ENCODE measurements around the gene GLT8D2.

The GLT8D2 gene

GRCh38 chr12:104063712-104064030 lies 13.7 kb upstream of the GLT8D2 start:
- peaks cover 4% of the 10 kb centered on the region for H3K4me1 ChIP-seq
- H2AFZ ChIP-seq, result peak overlapping the region; percentile 98
- no peaks in the 10 kb centered on the region for H3K9me3 ChIP-seq (ENCODE audit: control insufficient read depth, low read length)
- peak overlapping the region; percentile 5 for H3K9ac ChIP-seq
- H3K36me3 ChIP-seq (ENCODE audit: control insufficient read depth, insufficient read depth, low read length), result no peaks in the 10 kb centered on the region
- H3K27ac ChIP-seq, result peak overlapping the region; percentile 61
- peaks cover 17% of the 10 kb centered on the region for H3K79me2 ChIP-seq
- H3K27me3 ChIP-seq (ENCODE audit: control insufficient read depth, insufficient read depth, low read length), result no peaks in the 10 kb centered on the region
- H3K4me2 ChIP-seq (ENCODE audit: low read length), result peak overlapping the region; percentile 95
- TF ChIP-seq, protein P1, sequence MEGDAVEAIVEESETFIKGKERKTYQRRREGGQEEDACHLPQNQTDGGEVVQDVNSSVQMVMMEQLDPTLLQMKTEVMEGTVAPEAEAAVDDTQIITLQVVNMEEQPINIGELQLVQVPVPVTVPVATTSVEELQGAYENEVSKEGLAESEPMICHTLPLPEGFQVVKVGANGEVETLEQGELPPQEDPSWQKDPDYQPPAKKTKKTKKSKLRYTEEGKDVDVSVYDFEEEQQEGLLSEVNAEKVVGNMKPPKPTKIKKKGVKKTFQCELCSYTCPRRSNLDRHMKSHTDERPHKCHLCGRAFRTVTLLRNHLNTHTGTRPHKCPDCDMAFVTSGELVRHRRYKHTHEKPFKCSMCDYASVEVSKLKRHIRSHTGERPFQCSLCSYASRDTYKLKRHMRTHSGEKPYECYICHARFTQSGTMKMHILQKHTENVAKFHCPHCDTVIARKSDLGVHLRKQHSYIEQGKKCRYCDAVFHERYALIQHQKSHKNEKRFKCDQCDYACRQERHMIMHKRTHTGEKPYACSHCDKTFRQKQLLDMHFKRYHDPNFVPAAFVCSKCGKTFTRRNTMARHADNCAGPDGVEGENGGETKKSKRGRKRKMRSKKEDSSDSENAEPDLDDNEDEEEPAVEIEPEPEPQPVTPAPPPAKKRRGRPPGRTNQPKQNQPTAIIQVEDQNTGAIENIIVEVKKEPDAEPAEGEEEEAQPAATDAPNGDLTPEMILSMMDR (IDR thresholded peaks at IDR 0.05), result no peak
- H3K4me3 ChIP-seq (ENCODE audit: low read depth, low read length), result peak overlapping the region; percentile 90

GRCh38 chr12:104060791-104061190 lies 10.8 kb upstream of the GLT8D2 start:
- no peak overlapping the region for H3K4me3 ChIP-seq (ENCODE audit: low read depth, low read length)

DNA sequence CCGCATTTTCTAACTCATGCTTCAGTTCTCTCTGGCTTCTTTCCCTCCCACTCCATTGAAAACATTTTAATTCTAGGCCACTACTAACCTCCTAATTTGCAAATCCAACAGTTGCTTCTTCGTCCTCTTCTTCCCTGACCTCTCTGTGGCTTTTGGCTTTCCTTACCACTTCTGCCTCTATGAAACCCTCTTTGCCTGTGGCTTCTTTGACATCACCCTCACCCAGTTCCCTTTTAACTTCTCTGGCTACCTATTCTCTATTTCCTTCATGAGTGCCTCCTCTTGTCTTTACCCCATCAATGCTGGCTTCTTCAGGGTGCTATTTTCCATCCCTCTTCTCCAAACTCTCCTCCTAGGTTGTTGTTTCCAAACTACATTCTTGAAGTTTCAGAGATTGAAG lies 10.0 kb upstream of the GLT8D2 start:
- Histone ChIP-seq H3K79me2 (peaks cover under 1% of the 10 kb centered on the region), H3K27me3 (ENCODE audit: control insufficient read depth, insufficient read depth, low read length) (no peaks in the 10 kb centered on the region), H3K9ac (no peak overlapping the region), H2AFZ (no peak overlapping the region), H3K9me3 (ENCODE audit: control insufficient read depth, low read length) (no peaks in the 10 kb centered on the region), H3K36me3 (ENCODE audit: control insufficient read depth, insufficient read depth, low read length) (no peaks in the 10 kb centered on the region), H3K4me1 (peaks cover 15% of the 10 kb centered on the region), H3K27ac (no peak overlapping the region), H3K4me2 (ENCODE audit: low read length) (no peak overlapping the region), H3K4me3 (ENCODE audit: low read depth, low read length) (no peak overlapping the region)
- TF ChIP-seq, protein P1 (IDR thresholded peaks at IDR 0.05), result no peak

More at GRCh38 chr12:104060791-104061190, 10.8 kb upstream of the GLT8D2 start:
- H3K27me3 ChIP-seq (ENCODE audit: control insufficient read depth, insufficient read depth, low read length), result no peaks in the 10 kb centered on the region
- peaks cover 5% of the 10 kb centered on the region for H3K79me2 ChIP-seq
- H3K27ac ChIP-seq, result no peak overlapping the region
- no peak overlapping the region for H3K9ac ChIP-seq
- no peak overlapping the region for H2AFZ ChIP-seq
- no peak overlapping the region for H3K4me2 ChIP-seq (ENCODE audit: low read length)
- H3K9me3 ChIP-seq (ENCODE audit: control insufficient read depth, low read length), result no peaks in the 10 kb centered on the region
- H3K36me3 ChIP-seq (ENCODE audit: control insufficient read depth, insufficient read depth, low read length), result no peaks in the 10 kb centered on the region
- H3K4me1 ChIP-seq, result peaks cover 11% of the 10 kb centered on the region
- TF ChIP-seq, protein P1 (IDR thresholded peaks at IDR 0.05), result no peak

DNA sequence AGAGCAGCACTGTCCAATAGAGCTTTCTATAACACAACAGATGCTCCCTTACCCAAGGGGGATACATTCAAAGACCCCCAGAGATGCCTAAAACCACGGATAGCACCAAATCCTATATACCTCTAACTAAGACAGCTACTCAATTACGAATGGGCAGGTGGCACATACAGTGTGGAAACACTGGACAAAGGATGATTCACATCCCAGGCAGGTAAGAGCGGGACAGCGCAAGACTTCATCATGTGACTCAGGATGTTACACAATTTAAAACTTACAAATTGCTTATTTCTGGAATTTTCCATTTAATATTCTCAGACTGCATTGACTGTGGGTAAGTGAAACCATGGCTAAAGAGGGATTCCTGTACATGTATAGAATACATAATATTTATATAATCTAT lies 8.8 kb upstream of the GLT8D2 start:
- TF ChIP-seq, protein P1 (IDR thresholded peaks at IDR 0.05), result no peak
- no peak overlapping the region for H3K9ac ChIP-seq
- peaks cover 15% of the 10 kb centered on the region for H3K4me1 ChIP-seq
- H3K4me2 ChIP-seq (ENCODE audit: low read length), result no peak overlapping the region
- no peak overlapping the region for H2AFZ ChIP-seq
- H3K79me2 ChIP-seq, result no peaks in the 10 kb centered on the region
- H3K36me3 ChIP-seq (ENCODE audit: control insufficient read depth, insufficient read depth, low read length), result no peaks in the 10 kb centered on the region
- H3K9me3 ChIP-seq (ENCODE audit: control insufficient read depth, low read length), result no peaks in the 10 kb centered on the region
- no peaks in the 10 kb centered on the region for H3K27me3 ChIP-seq (ENCODE audit: control insufficient read depth, insufficient read depth, low read length)
- no peak overlapping the region for H3K27ac ChIP-seq
- no peak overlapping the region for H3K4me3 ChIP-seq (ENCODE audit: low read depth, low read length)

- Histone ChIP-seq H3K4me1 (peaks cover 11% of the 10 kb centered on the region), H3K9ac (no peak overlapping the region), H3K27me3 (ENCODE audit: control insufficient read depth, insufficient read depth, low read length) (no peaks in the 10 kb centered on the region), H3K9me3 (ENCODE audit: control insufficient read depth, low read length) (no peaks in the 10 kb centered on the region), H3K4me3 (ENCODE audit: low read depth, low read length) (no peak overlapping the region), H3K27ac (no peak overlapping the region), H3K79me2 (no peaks in the 10 kb centered on the region), H3K4me2 (ENCODE audit: low read length) (no peak overlapping the region), H2AFZ (no peak overlapping the region), H3K36me3 (ENCODE audit: control insufficient read depth, insufficient read depth, low read length) (no peaks in the 10 kb centered on the region)
- TF ChIP-seq, protein P1 (IDR thresholded peaks at IDR 0.05), result peak; percentile 57
Measured at GRCh38 chr12:104057771-104058197, 7.8 kb upstream of the GLT8D2 start.
